Sigmoid colon (tissue), 7 donors: ENCODE results near the gene DCBLD2. TPM values are rescaled to one million over a fixed set of nuclear protein-coding genes. Genes with fewer than 3 reads are reported as not detected.

ENCODE experiments used
- DNase-seq: peaks from one replicate; pipeline ENCODE4 v3.0.0-alpha.2; 2019
- H3K27ac ChIP-seq, 4 donors: fragments of 200-600 bp; sonication (generic); one replicate each; pipeline ENCODE4 v1.5.1; 2016 to 2019; ENCODE audit warnings: mild to moderate bottlenecking in 1 of 4
- H3K27me3 ChIP-seq, 3 donors: fragments of 200-600 bp; sonication (generic); one replicate each; pipeline ENCODE4 v1.5.1; 2019; ENCODE audit warnings: mild to moderate bottlenecking in 1 of 3
- H3K36me3 ChIP-seq, 4 donors: fragments of 200-600 bp; sonication (generic); one replicate each; pipeline ENCODE4 v1.5.1; 2016 to 2019
- H3K4me1 ChIP-seq, 4 donors: fragments of 200-600 bp; sonication (generic); one replicate each; pipeline ENCODE4 v1.5.1; 2017 to 2019
- H3K4me3 ChIP-seq, 4 donors: fragments of 200-600 bp; sonication (generic); one replicate each; pipeline ENCODE4 v1.5.1; 2017 to 2019; ENCODE audit warnings: mild to moderate bottlenecking in 2 of 4, moderate library complexity in 1 of 4
- H3K9me3 ChIP-seq, 4 donors: fragments of 200-600 bp in 3 of 4; sonication (generic) in 3 of 4; one replicate each; pipeline versions ENCODE4 v1.5.1 to v1.6.1; 2013 to 2019
- EP300 ChIP-seq, 4 donors: sonication (generic); formaldehyde crosslinking; IDR thresholded peaks; one replicate each; pipeline ENCODE4 v1.6.1; 2017; ENCODE audit warnings: antibody characterized with exemption in 4 of 4
- POLR2A ChIP-seq, 2 donors: fragments of 450-650 bp; IDR thresholded peaks; one replicate each; pipeline ENCODE4 v1.6.1; 2016; ENCODE audit warnings: antibody characterized with exemption in 2 of 2, mild to moderate bottlenecking in 2 of 2, moderate library complexity in 2 of 2
- POLR2AphosphoS5 ChIP-seq, 4 donors: sonication (generic); formaldehyde crosslinking; IDR thresholded peaks; one replicate each; pipeline ENCODE4 v1.6.1; 2017; ENCODE audit warnings: antibody characterized with exemption in 4 of 4
- WGBS, 2 donors: extraction: QIAGEN DNeasy Blood & Tissue Kit; methylation state at CpG; one replicate each; pipeline ENCODE4 v1.1.7; 2013; 5-methylcytosine and 5-hydroxymethylcytosine counted together
- intact Hi-C: fragments of 100-400 bp; cut with DNase I; formaldehyde crosslinking; loops from one replicate; pipeline ENCODE4 v1.15.1; 2023
- polyA plus RNA-seq, 3 donors: library from polyadenylated mRNA; stranded (reverse); fragments of 200-250 nt; gene quantifications; one replicate each; pipeline ENCODE4 v1.2.3, GENCODE V29; 2013
- total RNA-seq, 4 donors: library from RNA; depleted of rRNA; stranded (reverse); fragments of >200 nt; gene quantifications; one replicate each; pipeline ENCODE4 v1.1.0, GENCODE V29; 2016
- TF ChIP-seq, protein P1 (sequence below), 4 experiments: fragments of 450-650 bp in 3 of 4; fragments of 200-600 bp in 1 of 4; IDR thresholded peaks; one replicate each; pipeline ENCODE4 v1.5.1; 2016 to 2019; ENCODE audit warnings: antibody characterized with exemption in 4 of 4, mild to moderate bottlenecking in 3 of 4, moderate library complexity in 2 of 4
- donor health status: healthy with polysubstance abuse.
- donor health status: Bipolar disorder and iron deficiency.
- donor health status: healthy.

DCBLD2 gene
- total and polyA plus RNA-seq, 7 donors = 1.2 to 56.5 (median 38.8) TPM

DNA sequence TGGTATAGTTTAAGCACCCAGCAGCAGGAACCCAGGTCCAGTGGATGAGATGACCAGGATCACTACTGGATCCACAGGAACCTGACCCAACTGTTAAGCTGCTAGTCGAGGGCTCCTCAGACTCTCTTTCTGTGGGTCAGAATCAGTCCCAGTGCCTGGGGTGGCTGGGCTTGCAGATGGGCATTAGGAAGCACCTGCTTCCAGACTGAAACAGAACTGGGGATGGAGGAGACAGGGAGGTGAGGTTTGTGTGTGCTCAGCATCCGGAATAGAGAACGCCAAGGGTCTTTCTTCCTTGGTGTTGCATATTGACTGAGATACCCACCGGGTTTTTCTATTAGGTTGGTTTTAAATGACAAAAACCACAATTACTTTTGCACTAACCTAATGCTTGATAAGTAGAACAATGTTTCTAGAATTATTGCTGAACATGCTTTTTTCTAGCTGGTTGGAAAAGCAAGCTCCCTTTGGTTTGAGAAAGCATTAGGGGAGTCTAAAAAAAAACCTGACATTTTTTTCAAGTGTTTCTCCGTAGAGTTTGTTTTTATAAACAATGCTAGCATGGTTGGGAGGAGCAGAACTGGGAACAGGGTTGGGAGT, 137.6 kb downstream of the DCBLD2 start:
- intact Hi-C loops = no loop called here
- no peak for DNase-seq
- Histone ChIP-seq H3K36me3 (no peaks in the 10 kb centered on the region), H3K27me3 (no peaks in the 10 kb centered on the region), H3K27ac (peak overlapping the region in 3 of 4 donors; percentile 11 to 26 (median 17)), H3K4me1 (peaks cover 0 to 6% (median 0%) of the 10 kb centered on the region in 4 donors), H3K4me3 (no peak overlapping the region), H3K9me3 (no peaks in the 10 kb centered on the region)
- WGBS, 2 donors = 40 to 65% methylated on average over 5 of the region's 5 CpGs
- TF ChIP-seq, protein P1, sequence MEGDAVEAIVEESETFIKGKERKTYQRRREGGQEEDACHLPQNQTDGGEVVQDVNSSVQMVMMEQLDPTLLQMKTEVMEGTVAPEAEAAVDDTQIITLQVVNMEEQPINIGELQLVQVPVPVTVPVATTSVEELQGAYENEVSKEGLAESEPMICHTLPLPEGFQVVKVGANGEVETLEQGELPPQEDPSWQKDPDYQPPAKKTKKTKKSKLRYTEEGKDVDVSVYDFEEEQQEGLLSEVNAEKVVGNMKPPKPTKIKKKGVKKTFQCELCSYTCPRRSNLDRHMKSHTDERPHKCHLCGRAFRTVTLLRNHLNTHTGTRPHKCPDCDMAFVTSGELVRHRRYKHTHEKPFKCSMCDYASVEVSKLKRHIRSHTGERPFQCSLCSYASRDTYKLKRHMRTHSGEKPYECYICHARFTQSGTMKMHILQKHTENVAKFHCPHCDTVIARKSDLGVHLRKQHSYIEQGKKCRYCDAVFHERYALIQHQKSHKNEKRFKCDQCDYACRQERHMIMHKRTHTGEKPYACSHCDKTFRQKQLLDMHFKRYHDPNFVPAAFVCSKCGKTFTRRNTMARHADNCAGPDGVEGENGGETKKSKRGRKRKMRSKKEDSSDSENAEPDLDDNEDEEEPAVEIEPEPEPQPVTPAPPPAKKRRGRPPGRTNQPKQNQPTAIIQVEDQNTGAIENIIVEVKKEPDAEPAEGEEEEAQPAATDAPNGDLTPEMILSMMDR (IDR thresholded peaks at IDR 0.05) = no peak
- TF ChIP-seq POLR2AphosphoS5 (IDR thresholded peaks at IDR 0.05) = no peak
- no peak for TF ChIP-seq POLR2A (IDR thresholded peaks at IDR 0.05)

DNA sequence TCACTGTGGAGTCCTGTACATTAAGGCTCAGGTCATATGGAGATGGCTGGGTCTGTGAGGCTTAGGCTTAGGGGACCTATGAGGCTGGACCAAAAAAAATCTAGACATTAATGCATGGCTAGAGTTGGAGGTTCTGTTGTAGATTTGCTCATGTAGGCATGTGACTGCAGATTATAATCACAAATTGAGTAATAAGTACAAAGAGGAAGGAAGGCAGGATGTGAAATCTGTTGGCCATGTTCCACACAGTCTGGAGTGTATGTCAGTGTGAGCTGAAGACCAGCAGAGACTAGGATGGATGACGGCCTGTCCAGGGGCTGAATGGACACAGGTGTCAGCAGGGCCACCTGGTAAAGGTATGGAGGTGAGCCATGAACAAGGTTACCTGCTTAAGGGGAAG, 138.4 kb downstream of the DCBLD2 start, which contains the start of gene ST3GAL6:
Gene ST3GAL6, plus strand, starts transcription at position 265 of the 400 bp plus-strand sequence. CDS start 5,101 bp downstream, outside the sequence.
- peak in 1 of 4 donors; percentile 41 for TF ChIP-seq POLR2AphosphoS5 (IDR thresholded peaks at IDR 0.05)
- TF ChIP-seq POLR2A (IDR thresholded peaks at IDR 0.05) = no peak
- DNase-seq = peak; percentile 68
- intact Hi-C loops = no loop called here
- no peaks in the 10 kb centered on the region for H3K36me3 ChIP-seq
- H3K4me1 ChIP-seq = peaks cover 0 to 6% (median 0%) of the 10 kb centered on the region in 4 donors
- 28 to 78% methylated on average over 1 of the region's 1 CpG for WGBS, 2 donors
- no peaks in the 10 kb centered on the region for H3K9me3 ChIP-seq
- H3K27me3 ChIP-seq = no peaks in the 10 kb centered on the region
- H3K4me3 ChIP-seq = no peak within 1 kb of the TSS
- H3K27ac ChIP-seq = peak within 1 kb of the TSS in 3 of 4 donors; percentile 11 to 26 (median 17)

DNA sequence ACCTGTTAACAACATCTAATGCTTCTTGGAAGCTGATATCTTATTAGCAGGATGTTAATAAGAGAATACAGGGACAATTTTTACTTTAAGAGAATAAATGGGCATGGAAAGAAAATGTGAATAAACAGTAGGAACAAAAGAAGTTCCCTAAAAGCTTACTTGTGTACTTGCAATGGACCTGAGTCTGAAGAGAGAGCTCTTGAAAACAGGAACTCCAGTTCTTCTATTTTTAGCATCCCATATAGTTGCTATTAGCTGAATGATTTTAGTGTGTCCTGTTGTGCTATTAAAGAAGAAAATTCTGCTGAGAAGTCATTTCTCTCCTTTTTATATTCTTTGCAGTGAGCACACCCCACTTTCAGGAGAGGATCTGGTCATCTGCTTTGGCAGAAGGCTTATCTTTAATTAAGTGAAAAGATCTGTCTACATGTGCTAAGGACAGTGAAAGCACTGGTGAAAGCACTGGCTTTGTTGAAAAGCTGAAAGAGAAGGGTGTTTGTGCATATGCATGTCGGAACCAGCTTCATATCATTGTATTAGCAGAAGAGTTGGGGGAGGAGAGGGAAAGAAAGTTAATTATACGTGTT, 139.8 kb downstream of the DCBLD2 start:
- Histone ChIP-seq H3K27ac (peak overlapping the region in 3 of 4 donors; percentile 13 to 25 (median 23)), H3K4me3 (no peak overlapping the region), H3K4me1 (peaks cover 0 to 6% (median 0%) of the 10 kb centered on the region in 4 donors), H3K9me3 (no peaks in the 10 kb centered on the region), H3K27me3 (no peaks in the 10 kb centered on the region), H3K36me3 (no peaks in the 10 kb centered on the region)
- TF ChIP-seq POLR2AphosphoS5 (IDR thresholded peaks at IDR 0.05) = no peak
- no peak for TF ChIP-seq POLR2A (IDR thresholded peaks at IDR 0.05)
- no peak for TF ChIP-seq EP300 (IDR thresholded peaks at IDR 0.05)
- TF ChIP-seq, protein P1 (IDR thresholded peaks at IDR 0.05) = no peak
- no peak for DNase-seq
- intact Hi-C loops = no loop called here
- 52 to 79% methylated on average over 2 of the region's 2 CpGs for WGBS, 2 donors

DNA sequence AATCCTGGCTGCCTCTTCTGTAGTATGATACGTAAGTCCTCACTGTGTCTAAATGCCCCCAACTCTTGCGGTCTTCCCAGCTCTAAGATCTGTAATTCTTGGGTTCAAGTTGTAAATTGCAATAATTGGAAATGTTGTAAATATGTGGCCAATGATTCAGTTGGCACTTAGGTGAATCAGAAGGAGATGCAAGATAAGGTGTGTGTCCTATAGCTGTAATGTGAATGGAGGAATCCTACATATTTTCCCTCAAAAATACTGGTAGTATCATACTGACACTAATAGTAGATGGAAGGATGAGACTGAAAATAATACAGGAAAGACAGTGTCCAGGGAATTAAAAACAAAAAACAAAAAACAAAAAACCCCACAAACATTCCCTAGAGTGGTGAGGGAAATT, 141.9 kb downstream of the DCBLD2 start:
- intact Hi-C loops = no loop called here
- no peaks in the 10 kb centered on the region for H3K9me3 ChIP-seq
- no peak for DNase-seq
- TF ChIP-seq POLR2A (IDR thresholded peaks at IDR 0.05) (no peak), POLR2AphosphoS5 (IDR thresholded peaks at IDR 0.05) (no peak), EP300 (IDR thresholded peaks at IDR 0.05) (no peak)
- TF ChIP-seq, protein P1 (IDR thresholded peaks at IDR 0.05) = no peak
- H3K27me3 ChIP-seq = no peaks in the 10 kb centered on the region
- WGBS, 2 donors = 94 to 97% methylated on average over 2 of the region's 2 CpGs
- no peak overlapping the region for H3K27ac ChIP-seq
- H3K36me3 ChIP-seq = no peaks in the 10 kb centered on the region
- H3K4me1 ChIP-seq = peaks cover 0 to 6% (median 0%) of the 10 kb centered on the region in 4 donors
- H3K4me3 ChIP-seq = no peak overlapping the region

DNA sequence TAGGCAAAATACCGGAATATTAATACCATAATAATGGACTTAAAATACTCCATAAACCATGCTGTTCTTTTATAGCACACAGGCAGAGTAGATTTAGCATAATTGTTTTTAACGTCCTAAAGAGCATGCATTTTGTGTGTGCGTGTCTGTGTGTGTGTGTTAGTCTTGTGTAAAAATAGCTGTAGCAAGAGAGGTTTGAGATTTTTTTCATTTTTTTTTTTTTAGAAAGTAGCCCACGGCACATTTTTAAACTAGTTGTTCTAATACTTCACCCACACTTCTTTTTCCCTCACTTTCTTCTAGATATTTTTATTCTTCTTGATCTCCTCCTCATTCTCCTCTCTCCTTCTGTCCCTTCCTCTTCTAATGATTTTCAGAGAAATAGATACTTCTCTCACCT, 145.9 kb downstream of the DCBLD2 start:
- no peak for DNase-seq
- H3K36me3 ChIP-seq = no peaks in the 10 kb centered on the region
- TF ChIP-seq EP300 (IDR thresholded peaks at IDR 0.05) (no peak), POLR2AphosphoS5 (IDR thresholded peaks at IDR 0.05) (no peak), POLR2A (IDR thresholded peaks at IDR 0.05) (no peak)
- TF ChIP-seq, protein P1 (IDR thresholded peaks at IDR 0.05) = no peak
- WGBS, 2 donors = 77 to 78% methylated on average over 4 of the region's 4 CpGs
- no peaks in the 10 kb centered on the region for H3K9me3 ChIP-seq
- no peak overlapping the region for H3K27ac ChIP-seq
- no peaks in the 10 kb centered on the region for H3K4me1 ChIP-seq
- no peak overlapping the region for H3K4me3 ChIP-seq
- no peaks in the 10 kb centered on the region for H3K27me3 ChIP-seq
- intact Hi-C loops = no loop called here
